Mononuclear cell (primary cell): Measurements from ENCODE around the gene TMEM95. TPM values are rescaled to one million over a fixed set of nuclear protein-coding genes. Genes with fewer than 3 reads are reported as not detected.

Experiments
- H3K27me3 ChIP-seq: 2 replicates; pipeline ENCODE4 v1.6.0; 2011; ENCODE audit warnings: low read length, control low read depth; ENCODE audit not compliant: insufficient read depth
- H3K4me1 ChIP-seq: 2 replicates; pipeline ENCODE4 v1.5.1; 2011; ENCODE audit warnings: mild to moderate bottlenecking, low read length, control low read depth; ENCODE audit not compliant: insufficient read depth
- H3K4me3 ChIP-seq: 2 replicates; pipeline ENCODE4 v1.5.1; 2011; ENCODE audit warnings: mild to moderate bottlenecking, low read length, moderate library complexity
- H3K9me3 ChIP-seq: 2 replicates; pipeline ENCODE4 v1.5.1; 2011; ENCODE audit warnings: low read depth, mild to moderate bottlenecking, control low read depth, low read length
- total RNA-seq: library from RNA; depleted of rRNA; stranded (reverse); fragments of >200 nt; gene quantifications from one replicate; pipeline ENCODE4 v1.2.3, GENCODE V29; 2012

The TMEM95 gene
- total RNA-seq, 1 donor: not detected

DNA sequence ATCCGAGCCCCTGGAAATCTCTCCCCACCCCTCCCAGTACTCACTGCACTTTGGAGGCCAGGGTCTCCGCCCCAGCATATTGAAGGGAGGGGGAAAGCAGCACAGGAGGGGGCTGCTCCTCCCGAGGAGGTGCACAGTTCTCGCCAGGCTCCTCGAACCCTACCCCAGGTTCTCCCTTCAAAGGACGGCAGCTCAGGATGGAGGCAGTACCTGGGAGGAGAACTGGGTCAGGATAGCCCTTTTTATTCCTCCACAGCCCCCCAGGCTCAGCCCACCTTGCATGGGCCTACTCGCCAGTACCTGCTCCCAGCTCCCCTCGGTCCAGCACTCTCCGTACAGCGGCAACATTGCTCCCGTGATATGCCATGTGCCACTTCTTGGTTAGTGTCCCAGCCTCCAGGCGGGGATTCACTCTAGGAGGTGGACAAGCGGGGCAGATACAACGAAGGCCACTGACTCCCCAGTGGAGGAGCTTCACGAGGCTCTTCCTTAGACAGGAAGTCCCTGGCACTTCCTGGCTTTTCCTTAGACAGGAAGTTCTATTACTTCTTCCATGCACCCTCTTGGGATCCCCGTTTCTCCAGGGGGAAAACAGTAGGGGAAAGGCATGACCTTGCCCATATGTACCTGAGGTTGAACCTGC, 37.7 kb upstream of the TMEM95 start:
- Histone ChIP-seq H3K9me3 (no peaks in the 10 kb centered on the region), H3K4me3 (no peak overlapping the region)

DNA sequence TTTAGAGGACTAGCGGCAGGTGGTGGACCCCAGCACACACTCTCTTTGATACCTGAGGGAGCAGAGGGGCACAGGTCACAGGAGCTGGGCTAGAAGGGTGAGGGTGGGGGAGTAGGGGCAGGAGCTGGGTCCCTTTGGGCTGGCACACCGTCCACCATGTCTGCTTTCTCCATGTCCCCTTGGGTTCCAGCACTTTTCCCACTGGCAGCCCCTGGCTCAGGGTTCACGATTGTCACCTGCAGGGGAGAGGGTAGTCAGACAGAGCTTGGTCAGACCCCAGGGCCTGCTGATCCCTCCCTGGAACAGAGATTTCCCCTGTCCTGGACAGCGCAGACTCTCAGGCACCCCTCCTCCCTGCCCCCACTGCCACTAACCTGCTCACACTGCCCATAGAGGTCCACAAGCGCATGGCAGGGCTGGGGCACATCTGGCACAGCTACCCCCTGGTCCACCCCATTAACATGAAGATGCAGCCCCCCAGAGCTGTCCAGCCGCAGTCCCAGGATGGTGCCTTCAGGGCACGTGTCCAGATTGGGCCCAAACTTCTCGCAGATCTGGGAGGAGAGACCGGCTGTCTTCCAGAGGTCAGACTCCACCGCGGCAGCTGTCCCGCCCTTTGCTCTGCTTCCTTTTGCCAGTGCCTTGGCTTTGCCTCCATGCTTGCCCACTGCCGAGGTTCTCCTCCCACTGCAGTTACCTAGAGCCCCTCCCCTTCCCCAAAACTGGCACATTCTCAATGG, 36.7 kb upstream of the TMEM95 start:
- H3K4me3 ChIP-seq: no peak overlapping the region
- H3K27me3 ChIP-seq: no peaks in the 10 kb centered on the region
- no peaks in the 10 kb centered on the region for H3K9me3 ChIP-seq
- peaks cover 26% of the 10 kb centered on the region for H3K4me1 ChIP-seq

More for the DNA sequence above, 37.7 kb upstream of the TMEM95 start:
- H3K27me3 ChIP-seq: no peaks in the 10 kb centered on the region
- peaks cover 36% of the 10 kb centered on the region for H3K4me1 ChIP-seq

DNA sequence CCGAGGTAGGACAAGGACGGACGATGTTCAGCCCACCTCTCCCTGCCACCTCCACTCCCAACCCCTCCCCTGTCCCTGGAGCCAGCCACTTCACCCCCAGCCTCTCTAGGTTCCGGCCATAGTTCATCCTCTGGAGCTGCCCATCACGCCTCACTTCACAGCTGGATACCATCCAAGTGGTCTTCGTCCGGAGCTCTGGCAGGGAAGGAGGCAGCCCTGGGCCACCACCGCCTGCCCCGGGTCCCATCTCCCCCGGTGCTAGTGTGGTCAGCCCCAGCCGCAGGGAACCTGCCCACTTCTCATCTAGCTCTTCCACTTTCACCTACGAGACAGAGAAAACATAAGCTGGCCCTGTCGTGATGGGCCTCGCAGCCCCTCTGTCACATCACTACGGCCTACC, 33.5 kb upstream of the TMEM95 start:
- H3K27me3 ChIP-seq: no peaks in the 10 kb centered on the region
- no peaks in the 10 kb centered on the region for H3K9me3 ChIP-seq
- no peak overlapping the region for H3K4me3 ChIP-seq
- no peaks in the 10 kb centered on the region for H3K4me1 ChIP-seq

DNA sequence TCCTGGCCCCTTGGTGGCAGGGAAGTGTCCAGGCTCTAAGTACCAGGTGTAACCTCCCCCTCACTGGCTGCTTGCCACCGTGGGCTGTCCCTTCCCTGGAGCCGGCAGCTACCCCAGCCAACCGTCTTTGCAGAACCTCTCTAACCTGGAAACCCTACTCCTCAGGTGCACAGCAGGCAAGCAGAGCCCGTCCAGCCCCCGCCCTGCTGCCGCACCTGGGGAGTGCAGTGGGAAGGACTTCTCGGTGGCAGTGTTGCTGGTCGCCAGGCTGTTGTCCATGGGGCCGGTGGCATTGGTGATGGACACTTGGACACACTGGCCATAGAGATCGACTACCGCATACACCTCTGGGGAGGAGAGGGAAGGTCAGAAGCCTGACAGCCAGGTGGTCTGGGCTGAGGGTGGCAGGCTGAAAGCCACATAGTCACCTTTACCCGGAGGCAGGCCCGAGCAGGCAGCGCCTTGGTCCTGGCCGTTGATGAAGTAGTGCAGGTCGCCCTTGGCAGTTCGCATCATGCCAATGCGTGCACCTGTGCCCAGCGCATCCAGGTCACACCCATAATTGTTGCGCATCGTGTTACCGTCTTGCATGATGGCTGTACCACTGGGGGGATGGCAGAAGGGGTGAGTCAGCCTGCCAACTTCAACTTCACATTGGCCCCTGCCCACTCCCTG, 32.3 kb upstream of the TMEM95 start:
- Histone ChIP-seq H3K4me3 (no peak overlapping the region), H3K27me3 (no peaks in the 10 kb centered on the region), H3K9me3 (no peaks in the 10 kb centered on the region), H3K4me1 (no peaks in the 10 kb centered on the region)

DNA sequence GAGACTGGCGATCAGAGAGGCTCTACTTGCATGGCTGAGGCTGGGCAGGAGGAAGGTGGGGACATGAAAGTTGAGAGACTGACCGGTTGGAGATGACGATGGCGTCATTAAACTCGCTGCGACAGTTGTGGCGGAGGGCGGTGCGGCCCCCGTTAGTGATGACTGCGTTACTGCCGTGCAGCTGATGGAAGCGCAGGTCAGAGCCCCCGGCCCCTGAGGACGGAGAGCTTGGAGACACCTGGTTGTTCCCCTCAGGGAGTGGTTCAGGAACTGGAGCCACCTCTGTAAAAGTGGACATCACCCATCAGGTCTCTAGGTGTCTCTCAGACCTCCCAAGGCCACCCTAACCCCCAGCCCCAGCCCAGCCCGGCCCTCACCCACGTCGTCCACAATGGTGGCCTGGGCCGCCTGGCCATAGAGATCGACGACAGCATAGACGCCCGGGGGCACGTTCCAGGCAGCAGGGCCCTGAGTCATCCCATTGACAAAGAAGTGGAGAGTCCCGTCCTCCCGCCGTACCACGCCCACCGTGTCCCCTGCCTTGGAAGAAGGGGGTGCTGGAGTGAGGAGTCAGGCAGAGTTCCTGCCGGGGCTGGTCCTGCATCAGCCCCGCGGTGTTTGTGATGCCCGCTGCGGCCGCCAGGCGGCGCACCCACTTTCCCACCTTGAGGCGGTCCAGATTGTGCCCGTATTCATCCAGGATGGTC, 31.1 kb upstream of the TMEM95 start:
- peaks cover 8% of the 10 kb centered on the region for H3K4me1 ChIP-seq
- no peak overlapping the region for H3K4me3 ChIP-seq

DNA sequence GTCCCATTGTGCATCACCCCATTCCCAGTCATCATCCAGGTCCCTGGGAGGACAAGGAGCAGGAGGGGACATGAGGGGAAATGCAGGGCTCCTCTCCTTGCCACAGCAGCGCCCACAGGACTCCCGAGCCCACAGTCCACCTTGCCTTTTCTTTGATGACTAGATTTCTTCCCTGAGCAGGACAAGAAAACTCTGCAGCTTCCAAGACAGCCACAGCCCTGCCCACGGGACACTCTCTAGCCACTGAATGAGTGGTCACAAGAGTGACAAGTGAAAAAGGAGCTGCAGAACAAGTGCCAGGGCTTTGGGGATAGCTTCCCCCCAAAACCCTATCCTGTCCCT, 30.5 kb upstream of the TMEM95 start:
- no peak overlapping the region for H3K4me3 ChIP-seq
- peaks cover 9% of the 10 kb centered on the region for H3K4me1 ChIP-seq
- H3K9me3 ChIP-seq: no peaks in the 10 kb centered on the region
- no peaks in the 10 kb centered on the region for H3K27me3 ChIP-seq

More for the DNA sequence above, 31.1 kb upstream of the TMEM95 start:
- Histone ChIP-seq H3K9me3 (no peaks in the 10 kb centered on the region), H3K27me3 (no peaks in the 10 kb centered on the region)

DNA sequence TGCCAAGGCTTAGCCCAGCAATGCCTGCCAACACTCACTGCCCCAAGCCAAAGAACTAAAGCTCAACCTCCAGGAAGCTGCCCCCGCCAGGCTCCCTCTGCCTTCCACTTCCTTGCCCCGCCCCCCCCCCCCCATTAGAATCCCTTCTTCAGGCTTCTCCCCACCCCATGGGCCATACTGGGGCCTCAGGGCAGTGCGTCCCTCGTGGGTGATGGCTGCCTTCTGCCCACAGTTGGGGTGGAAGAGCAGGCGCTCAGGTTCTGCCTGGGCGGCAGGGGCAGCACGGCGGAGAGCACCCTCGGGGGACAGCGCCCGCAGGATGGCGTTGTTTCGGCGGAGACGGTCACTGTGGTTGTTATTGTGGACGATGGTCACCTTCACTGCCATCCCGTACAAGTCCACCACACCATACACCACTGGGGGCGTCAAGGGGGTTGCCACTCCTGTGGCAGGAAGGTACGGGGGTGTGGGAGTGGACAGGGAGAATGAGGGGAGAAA, 29.9 kb upstream of the TMEM95 start:
- no peaks in the 10 kb centered on the region for H3K9me3 ChIP-seq
- H3K4me1 ChIP-seq: peaks cover 12% of the 10 kb centered on the region
- no peak overlapping the region for H3K4me3 ChIP-seq
- no peaks in the 10 kb centered on the region for H3K27me3 ChIP-seq

DNA sequence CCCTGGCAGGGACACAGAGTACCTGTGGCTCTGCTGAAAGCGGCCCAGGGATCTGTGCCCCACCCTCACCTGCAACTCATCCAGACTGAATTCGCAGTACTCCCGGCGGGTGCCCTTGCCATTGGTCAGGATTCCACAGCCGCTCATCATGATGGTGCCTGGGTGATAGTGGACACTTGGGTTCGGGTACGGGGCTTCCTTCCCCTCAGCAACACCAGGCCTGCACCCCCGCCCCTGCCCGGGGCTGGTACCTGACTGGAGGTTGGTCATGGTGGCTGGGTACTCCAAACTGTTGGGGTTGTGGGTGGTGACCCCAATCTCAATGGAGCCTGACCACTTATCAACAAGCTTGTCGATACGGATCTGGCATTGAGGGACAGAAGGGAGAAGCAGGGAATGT, 28.8 kb upstream of the TMEM95 start:
- Histone ChIP-seq H3K9me3 (no peaks in the 10 kb centered on the region), H3K4me1 (peaks cover 23% of the 10 kb centered on the region), H3K4me3 (no peak overlapping the region), H3K27me3 (no peaks in the 10 kb centered on the region)

DNA sequence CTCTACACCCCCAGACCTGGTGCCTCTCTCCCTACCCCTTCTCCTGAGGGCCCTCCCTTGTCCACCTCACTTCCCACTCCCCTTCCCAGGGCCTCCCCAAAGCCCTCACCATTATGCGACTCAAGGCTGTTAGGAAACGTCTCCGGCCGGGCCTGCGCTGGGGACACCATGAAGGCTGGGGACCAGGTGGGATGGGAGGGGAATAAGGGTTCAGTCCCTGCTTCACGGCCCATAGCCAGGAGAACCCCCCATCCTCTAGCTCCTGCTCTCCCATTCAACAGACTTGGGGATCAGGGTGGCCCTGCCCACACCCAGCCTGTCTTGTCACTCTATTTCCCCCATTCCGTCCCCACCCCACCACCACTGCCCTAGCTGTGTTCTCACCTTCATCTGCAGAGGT, 27.9 kb upstream of the TMEM95 start:
- no peaks in the 10 kb centered on the region for H3K9me3 ChIP-seq
- H3K27me3 ChIP-seq: no peaks in the 10 kb centered on the region
- no peak overlapping the region for H3K4me3 ChIP-seq
- H3K4me1 ChIP-seq: peaks cover 27% of the 10 kb centered on the region

DNA sequence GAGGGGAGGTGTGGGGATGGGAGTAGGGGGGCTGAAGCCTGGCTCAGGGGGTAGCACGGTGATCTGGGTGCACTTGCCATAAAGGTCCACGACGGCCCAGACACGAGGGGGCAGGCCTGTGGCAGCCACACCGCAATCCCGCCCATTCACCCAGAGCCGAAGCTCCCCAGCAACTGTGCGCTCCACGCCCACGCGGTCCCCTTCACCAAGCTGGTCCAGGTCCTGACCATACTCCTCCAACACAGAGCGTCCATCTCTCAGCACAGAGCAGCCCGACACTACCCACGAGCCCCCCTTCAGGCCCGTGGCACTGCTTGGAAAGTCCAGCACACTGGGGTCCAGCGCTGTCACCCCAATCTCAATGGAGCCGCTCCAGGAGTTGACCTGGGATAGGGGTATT, 27.5 kb upstream of the TMEM95 start:
- Histone ChIP-seq H3K4me1 (peaks cover 31% of the 10 kb centered on the region), H3K27me3 (no peaks in the 10 kb centered on the region), H3K9me3 (no peaks in the 10 kb centered on the region), H3K4me3 (no peak overlapping the region)

DNA sequence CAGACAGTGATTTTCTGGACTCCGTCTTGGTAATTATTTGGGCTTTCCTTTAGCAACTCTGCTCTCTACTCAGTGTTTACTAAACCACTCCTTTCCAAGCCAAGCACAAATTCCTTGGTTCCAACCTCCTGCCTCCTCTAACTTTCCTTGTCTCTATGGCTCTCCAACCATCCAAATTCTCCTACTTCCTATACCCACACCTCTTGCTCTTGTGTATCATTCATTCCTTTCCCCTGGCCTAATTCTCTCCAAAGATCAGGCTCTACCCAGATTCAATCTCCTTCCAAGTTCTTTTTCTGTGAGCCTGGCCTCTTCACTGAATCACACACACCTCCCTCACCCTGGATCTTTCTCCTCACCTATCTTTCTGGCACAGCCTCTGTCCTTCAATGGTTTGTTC, 26.9 kb upstream of the TMEM95 start:
- no peaks in the 10 kb centered on the region for H3K27me3 ChIP-seq
- no peaks in the 10 kb centered on the region for H3K9me3 ChIP-seq
- H3K4me3 ChIP-seq: no peak overlapping the region
- peaks cover 36% of the 10 kb centered on the region for H3K4me1 ChIP-seq

DNA sequence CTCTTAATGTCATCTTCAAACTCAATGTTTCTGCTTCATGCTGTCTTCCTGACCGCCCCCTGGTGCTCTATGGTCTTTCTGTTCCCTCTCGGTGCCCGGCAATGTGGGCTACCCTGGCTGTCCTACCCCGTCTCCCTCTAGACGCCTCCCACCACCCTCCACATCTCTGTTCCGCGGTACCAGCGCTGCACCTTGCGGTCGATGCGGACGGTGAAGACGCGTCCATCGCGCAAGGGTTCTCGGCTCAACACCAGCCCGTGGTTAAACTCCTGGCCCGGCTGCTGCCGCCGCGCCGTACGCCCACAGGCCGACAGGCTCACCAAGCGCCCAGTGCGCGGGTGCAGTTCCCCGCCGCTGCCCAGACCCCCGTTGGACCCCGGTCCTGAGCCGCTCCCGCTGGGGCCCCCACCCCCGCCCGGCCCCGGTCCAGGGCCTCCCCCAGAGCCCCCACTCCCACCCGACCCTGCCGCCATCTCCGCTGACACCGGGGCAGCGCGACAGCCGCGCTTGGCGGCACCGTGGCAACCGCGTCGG, 26.0 kb upstream of the TMEM95 start, which contains the start of gene NEURL4:
NEURL4 (minus strand) TSS at position 496 of the 534 bp plus-strand sequence; CDS start at position 473, 23 bp downstream.
- peak within 1 kb of the TSS; percentile 84 for H3K4me3 ChIP-seq
- H3K27me3 ChIP-seq: no peaks in the 10 kb centered on the region
- peaks cover 42% of the 10 kb centered on the region for H3K4me1 ChIP-seq
- H3K9me3 ChIP-seq: no peaks in the 10 kb centered on the region

DNA sequence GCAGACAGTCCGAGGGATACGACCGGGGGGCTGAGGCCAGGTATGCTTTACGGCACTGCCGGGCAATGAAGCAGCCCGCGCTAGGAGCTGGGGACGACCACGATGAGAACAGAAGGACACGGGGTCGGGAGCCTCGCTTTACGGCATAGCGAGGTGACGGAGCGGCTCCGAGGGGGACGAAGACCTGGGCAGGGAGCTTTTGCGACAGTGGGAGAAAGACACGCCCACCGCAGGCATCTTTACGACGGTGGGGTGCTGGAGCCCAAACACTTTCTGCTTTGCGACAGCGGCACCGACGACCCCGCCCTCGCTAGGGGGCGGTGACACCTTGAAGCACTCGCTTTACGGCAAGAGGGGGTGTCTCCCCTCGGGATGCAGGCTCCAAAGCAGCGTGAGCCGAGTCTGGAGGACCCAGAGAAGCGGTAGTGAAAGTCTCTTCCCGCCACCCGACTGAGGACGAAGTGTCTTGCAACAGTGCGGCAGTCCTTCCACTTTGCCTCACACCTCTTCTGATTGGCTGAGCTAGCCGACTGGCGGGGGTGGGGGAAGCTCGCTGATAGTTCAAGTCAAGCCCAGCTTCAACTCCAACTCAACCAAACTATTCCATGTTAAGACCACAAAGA, 25.5 kb upstream of the TMEM95 start:
- H3K4me3 ChIP-seq: peak overlapping the region; percentile 84
- no peaks in the 10 kb centered on the region for H3K27me3 ChIP-seq
- H3K9me3 ChIP-seq: no peaks in the 10 kb centered on the region
- H3K4me1 ChIP-seq: peaks cover 48% of the 10 kb centered on the region

DNA sequence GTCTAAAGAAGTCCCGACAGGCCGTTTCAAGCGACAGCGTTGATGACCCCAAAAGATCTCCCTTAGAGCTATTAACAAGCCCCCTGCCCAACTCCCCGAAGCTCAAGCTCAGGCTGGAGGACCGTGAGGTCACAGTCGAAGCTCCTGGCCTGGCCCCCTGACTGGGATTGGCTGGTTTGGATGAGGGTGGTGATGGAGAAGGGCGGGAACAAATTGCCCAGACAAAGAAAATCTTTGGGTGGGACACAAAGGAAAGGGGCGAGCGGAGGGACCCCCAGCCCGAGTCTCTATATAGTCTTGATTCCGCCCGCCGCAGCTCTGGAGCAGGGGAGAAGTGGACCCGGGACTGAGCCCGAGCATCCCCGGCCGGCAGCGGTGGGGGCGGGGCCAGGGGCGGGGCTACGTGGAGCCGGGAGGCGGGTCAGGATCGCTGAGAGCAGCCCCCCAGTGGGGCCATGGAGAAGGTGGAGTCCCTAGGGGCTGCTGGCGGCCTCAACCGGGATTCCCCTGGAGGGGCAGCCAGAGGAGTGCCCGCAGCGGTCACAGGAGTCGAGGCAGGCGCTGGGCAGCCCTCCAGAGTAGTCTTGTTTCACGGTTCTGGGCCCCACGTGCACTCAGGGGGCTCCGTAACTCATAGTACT, 24.8 kb upstream of the TMEM95 start:
- Histone ChIP-seq H3K9me3 (no peaks in the 10 kb centered on the region), H3K4me3 (peak overlapping the region; percentile 84), H3K27me3 (no peaks in the 10 kb centered on the region), H3K4me1 (peaks cover 54% of the 10 kb centered on the region)
